HG03432 (cell line): ENCODE measurements around the gene CTNNA3.

Experiments
- ATAC-seq: cut with Tn5 transposase; IDR thresholded peaks from one replicate; pipeline ENCODE4 v1.9.1; 2021; ENCODE audit warnings: mild to moderate bottlenecking, moderate library complexity; ENCODE audit not compliant: unreplicated experiment

The CTNNA3 gene

GRCh38 chr10:66892871-66893270 is 803.1 kb downstream of the CTNNA3 start:
- no peak for ATAC-seq

GRCh38 chr10:66888237-66888636 is 807.8 kb downstream of the CTNNA3 start:
- no peak for ATAC-seq

GRCh38 chr10:66886848-66887247 is 809.1 kb downstream of the CTNNA3 start:
- no peak for ATAC-seq

DNA sequence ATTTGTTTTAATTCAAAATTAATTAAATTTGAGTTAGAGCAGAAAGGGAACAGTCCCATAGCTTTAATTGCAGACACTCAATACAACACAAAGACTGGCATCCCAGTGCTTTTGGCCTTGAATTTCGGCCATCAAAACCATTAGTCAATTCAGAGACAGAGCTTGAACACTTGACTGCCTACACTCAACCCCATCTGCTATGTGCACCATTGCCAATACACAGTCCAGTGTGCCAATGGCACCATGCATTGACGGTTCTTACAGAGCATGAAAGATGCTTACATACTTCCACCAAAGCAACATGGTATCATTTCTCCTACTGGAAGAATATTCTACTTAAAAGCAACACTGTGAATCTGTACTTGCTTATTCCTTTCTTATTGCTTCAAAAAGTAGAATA is 813.7 kb downstream of the CTNNA3 start:
- ATAC-seq: no peak

GRCh38 chr10:66881814-66882213 is 814.2 kb downstream of the CTNNA3 start:
- ATAC-seq: no peak

DNA sequence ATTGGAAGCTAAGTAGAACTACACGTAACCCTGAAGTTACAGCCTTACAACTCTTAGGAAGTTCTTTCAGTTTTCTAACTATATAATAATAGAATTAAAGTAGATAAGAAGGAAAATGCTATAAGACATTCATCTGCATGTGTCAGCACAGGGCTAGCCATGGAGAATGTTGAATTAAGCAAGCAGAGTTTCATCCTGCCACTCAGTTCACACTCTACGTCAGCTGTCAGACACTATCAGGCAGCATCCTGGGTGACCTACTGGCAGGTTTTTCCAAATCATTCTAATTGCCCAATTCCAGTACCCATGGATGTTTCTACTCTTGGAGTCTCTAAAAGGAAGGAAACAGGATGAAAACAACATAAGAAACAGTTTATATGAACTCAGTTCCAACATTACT is 815.2 kb downstream of the CTNNA3 start:
- no peak for ATAC-seq

- ATAC-seq: no peak
These were observed 815.7 kb downstream of the CTNNA3 start for GRCh38 chr10:66880292-66880691.

- no peak for ATAC-seq
These were observed 818.6 kb downstream of the CTNNA3 start for GRCh38 chr10:66877361-66877760.

DNA sequence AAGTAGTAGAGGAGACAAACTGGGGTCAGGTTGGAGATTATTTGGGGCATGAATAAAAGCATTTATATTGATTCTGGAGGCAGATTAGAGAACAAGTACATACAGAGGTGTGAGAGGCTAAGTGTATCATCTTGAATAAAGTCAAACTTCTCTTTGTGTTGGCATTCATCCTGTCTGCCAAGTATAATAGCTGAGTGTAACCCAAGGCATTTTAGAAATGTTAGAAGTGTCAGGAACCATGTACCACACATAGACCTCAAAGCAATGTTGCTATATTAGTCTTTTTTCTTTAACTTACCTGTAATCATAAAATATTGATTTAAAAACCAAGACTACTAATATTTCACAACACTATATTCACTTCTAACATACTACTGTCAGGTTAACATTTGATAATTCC is 826.4 kb downstream of the CTNNA3 start:
- no peak for ATAC-seq

- no peak for ATAC-seq
These were observed 833.2 kb downstream of the CTNNA3 start for GRCh38 chr10:66862687-66863258.

DNA sequence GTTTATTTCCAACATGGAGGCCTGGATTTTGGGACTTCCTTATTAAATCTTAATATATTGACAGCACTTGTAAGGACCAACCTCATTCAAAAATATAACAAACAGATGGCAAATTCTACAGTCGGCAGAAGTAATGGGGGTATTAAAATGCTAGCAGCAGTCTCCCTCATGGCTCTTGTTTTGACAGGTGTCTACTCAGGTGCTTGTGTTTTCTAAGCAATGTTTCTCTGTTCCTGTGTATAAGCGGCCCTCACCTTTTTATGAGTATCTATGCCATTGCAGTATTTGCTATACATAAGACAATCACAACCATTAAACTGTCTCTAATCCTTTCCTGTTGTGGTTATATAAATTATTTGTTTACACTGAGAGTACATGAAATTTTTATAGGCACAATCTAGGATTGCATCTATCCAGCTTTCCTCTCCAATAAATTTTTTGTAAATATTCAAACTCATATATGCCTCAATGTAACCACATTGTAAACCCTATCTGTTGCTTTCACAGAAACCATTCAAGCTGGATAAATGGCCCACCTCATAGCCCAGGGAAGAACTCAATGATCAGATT is 835.5 kb downstream of the CTNNA3 start:
- ATAC-seq: no peak

- no peak for ATAC-seq
These were observed 843.2 kb downstream of the CTNNA3 start for GRCh38 chr10:66852811-66853210.

GRCh38 chr10:66848856-66849255 is 847.1 kb downstream of the CTNNA3 start:
- no peak for ATAC-seq

- ATAC-seq: no peak
These were observed 851.6 kb downstream of the CTNNA3 start for GRCh38 chr10:66844176-66844942.

GRCh38 chr10:66843396-66843795 is 852.6 kb downstream of the CTNNA3 start:
- ATAC-seq: no peak

DNA sequence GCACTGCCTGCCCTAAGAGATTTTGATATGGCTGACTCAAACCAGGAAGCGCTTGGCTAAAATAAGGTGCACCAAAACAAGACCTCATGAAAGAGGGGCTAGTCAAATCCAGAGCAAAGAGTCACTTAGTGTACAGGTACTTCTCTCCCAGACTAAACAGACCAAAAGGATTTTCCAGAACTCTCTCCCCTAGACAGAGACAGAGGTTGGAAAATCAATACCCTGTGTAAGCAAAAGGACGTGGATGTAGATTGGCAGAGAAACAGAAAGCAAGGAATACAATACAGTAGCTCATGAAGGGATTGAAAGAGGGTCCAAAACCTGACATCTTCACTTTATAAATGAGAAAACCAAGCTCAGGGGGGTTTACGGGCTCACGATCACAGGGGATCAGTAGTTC is 853.1 kb downstream of the CTNNA3 start:
- ATAC-seq: no peak

DNA sequence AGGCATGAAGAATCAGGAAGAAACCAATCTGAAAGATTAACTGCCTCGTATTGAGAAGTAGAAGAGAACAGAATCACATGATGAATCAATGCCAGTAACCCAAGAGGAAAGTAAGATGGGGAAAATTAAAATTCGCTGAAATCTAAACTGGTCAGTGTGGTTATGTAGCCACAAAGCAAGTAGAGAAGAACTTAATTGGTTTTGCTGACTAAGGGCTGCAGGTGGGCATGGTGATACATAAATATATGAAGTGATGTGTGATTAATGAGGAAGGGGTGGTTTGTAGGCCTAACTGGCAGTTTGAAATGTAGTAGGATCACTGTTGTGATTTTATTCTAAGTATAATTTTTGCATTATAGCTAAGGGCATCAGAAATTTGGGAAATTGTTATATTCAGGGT is 853.6 kb downstream of the CTNNA3 start:
- ATAC-seq: no peak

GRCh38 chr10:66838656-66839055 is 857.3 kb downstream of the CTNNA3 start:
- no peak for ATAC-seq

- no peak for ATAC-seq
These were observed 858.0 kb downstream of the CTNNA3 start for GRCh38 chr10:66837990-66838389.

DNA sequence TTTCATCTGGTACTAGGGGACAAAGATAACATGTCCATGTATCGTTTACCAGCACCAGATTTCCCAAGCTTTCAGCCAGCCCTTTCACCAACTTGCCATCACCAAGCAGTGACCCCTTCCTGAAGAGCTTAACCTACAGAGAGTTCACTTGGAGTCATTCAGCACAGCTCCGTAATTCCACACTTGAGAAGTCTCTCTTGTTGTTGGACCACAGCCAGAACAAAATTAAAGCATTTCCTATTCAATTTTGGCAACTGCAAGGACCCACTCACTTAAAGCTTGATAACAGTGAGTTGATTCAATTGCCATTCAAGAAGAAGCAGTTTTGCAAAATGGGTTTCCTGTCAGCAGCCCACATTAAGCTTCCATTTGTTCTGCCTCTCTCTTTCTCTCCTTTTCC is 858.7 kb downstream of the CTNNA3 start:
- no peak for ATAC-seq

- no peak for ATAC-seq
These were observed 859.2 kb downstream of the CTNNA3 start for GRCh38 chr10:66836771-66837170.

GRCh38 chr10:66836057-66836456 is 859.9 kb downstream of the CTNNA3 start:
- ATAC-seq: no peak
